ENCODE results near the gene GBX2. TPM values are rescaled to one million over a fixed set of nuclear protein-coding genes. Genes with fewer than 3 reads are reported as not detected.

GBX2 gene
- total and polyA plus RNA-seq, 2 experiments from 2014 or later, result 0.31 to 0.89 TPM

GRCh38 chr2:236177967-236178889 is 10.0 kb upstream of the GBX2 start:
- Histone ChIP-seq H3K27ac (no peak overlapping the region), H3K36me3 (no peaks in the 10 kb centered on the region), H3K4me3 (peak overlapping the region; percentile 22), H3K9me3 (ENCODE audit: low read depth) (no peaks in the 10 kb centered on the region), H3K27me3 (peaks cover 92% of the 10 kb centered on the region), H3K4me1 (ENCODE audit: low read depth) (no peaks in the 10 kb centered on the region)
- peak; percentile 88 for TF ChIP-seq CTCF (IDR thresholded peaks at IDR 0.05; ENCODE audit: low read depth, low read length)
- peak; percentile 74 to 79 for DNase-seq (ENCODE audit: low read depth in 1 of 2, low spot score in 1 of 2)

- no peak overlapping the region for H3K4me3 ChIP-seq
- peaks cover 96% of the 10 kb centered on the region for H3K27me3 ChIP-seq
- H3K27ac ChIP-seq, result no peak overlapping the region
- peak; percentile 51 to 62 for DNase-seq (ENCODE audit: low read depth in 1 of 2, low spot score in 1 of 2)
- no peaks in the 10 kb centered on the region for H3K36me3 ChIP-seq
- no peak for TF ChIP-seq CTCF (IDR thresholded peaks at IDR 0.05; ENCODE audit: low read depth, low read length)
- H3K9me3 ChIP-seq (ENCODE audit: low read depth), result no peaks in the 10 kb centered on the region
- no peaks in the 10 kb centered on the region for H3K4me1 ChIP-seq (ENCODE audit: low read depth)
Observed at GRCh38 chr2:236177604-236177966, 9.4 kb upstream of the GBX2 start.

DNA sequence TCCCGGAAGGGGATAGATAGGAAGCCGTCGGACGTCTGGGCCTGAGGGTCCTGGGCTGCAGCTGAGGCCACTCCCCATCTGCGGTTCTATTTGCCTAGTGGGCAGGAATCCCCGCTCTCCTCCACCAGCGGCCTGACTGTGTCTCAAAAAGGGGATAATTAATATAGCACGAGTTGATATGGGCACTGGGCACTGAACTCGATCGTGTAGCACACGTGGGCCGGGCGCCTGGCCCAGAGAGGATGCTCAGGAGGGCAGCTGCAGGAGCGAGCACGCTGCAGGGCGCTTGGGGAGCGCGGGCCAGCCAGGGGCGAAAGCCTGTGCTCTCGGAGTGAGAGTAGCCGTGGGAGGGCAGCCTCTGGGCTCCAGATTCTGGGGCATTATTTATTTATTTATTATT is 8.8 kb upstream of the GBX2 start:
- H3K36me3 ChIP-seq, result no peaks in the 10 kb centered on the region
- no peak for TF ChIP-seq CTCF (IDR thresholded peaks at IDR 0.05; ENCODE audit: low read depth, low read length)
- peaks cover 100% of the 10 kb centered on the region for H3K27me3 ChIP-seq
- no peak overlapping the region for H3K27ac ChIP-seq
- no peak for DNase-seq (ENCODE audit: low read depth in 1 of 2, low spot score in 1 of 2)
- H3K9me3 ChIP-seq (ENCODE audit: low read depth), result no peaks in the 10 kb centered on the region
- no peaks in the 10 kb centered on the region for H3K4me1 ChIP-seq (ENCODE audit: low read depth)
- H3K4me3 ChIP-seq, result no peak overlapping the region

- no peaks in the 10 kb centered on the region for H3K4me1 ChIP-seq (ENCODE audit: low read depth)
- TF ChIP-seq CTCF (IDR thresholded peaks at IDR 0.05; ENCODE audit: low read depth, low read length), result peak; percentile 75
- H3K4me3 ChIP-seq, result no peak overlapping the region
- peak; percentile 58 to 62 for DNase-seq (ENCODE audit: low read depth in 1 of 2, low spot score in 1 of 2)
- H3K36me3 ChIP-seq, result no peaks in the 10 kb centered on the region
- H3K27ac ChIP-seq, result no peak overlapping the region
- no peaks in the 10 kb centered on the region for H3K9me3 ChIP-seq (ENCODE audit: low read depth)
- H3K27me3 ChIP-seq, result peaks cover 100% of the 10 kb centered on the region
Observed at GRCh38 chr2:236176417-236176816, 8.2 kb upstream of the GBX2 start.

DNA sequence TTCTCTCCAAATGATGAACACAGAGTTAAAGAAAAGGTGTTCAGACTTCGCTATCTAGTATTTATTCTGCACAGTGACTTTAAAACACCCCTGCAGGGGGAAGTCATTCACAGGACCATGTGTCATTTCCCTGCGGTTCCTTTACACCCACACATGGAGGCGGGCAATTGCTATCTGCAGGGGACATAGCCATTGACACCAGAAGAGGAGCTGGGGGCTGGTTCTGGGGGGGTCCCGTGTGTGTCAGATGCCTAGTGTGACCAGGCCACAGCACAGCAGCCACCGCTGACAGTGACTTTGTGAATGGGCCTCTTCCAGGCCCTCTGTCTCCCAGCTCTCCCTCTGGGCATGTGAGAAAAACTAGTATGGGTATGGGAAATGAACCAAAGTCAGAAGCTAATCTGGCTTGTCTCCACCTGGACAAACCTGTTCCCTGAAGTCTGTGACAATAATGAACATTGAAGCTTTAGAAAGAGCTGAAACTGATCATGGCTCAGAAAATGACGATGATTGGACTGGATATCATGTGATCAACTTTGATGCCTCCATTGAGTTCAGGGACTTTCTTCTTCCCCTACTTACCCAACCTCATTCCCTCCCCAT is 7.5 kb upstream of the GBX2 start:
- no peak for TF ChIP-seq CTCF (IDR thresholded peaks at IDR 0.05; ENCODE audit: low read depth, low read length)
- Histone ChIP-seq H3K27me3 (peaks cover 100% of the 10 kb centered on the region), H3K36me3 (no peaks in the 10 kb centered on the region), H3K4me3 (no peak overlapping the region), H3K4me1 (ENCODE audit: low read depth) (no peaks in the 10 kb centered on the region), H3K27ac (no peak overlapping the region), H3K9me3 (ENCODE audit: low read depth) (no peaks in the 10 kb centered on the region)
- no peak for DNase-seq (ENCODE audit: low read depth in 1 of 2, low spot score in 1 of 2)
